ENCODE measurements around the gene EIF4E1B. TPM values are rescaled to one million over a fixed set of nuclear protein-coding genes. Genes with fewer than 3 reads are reported as not detected.

The EIF4E1B gene
- total RNA-seq, 2 experiments from 2014 or later: not detected

DNA sequence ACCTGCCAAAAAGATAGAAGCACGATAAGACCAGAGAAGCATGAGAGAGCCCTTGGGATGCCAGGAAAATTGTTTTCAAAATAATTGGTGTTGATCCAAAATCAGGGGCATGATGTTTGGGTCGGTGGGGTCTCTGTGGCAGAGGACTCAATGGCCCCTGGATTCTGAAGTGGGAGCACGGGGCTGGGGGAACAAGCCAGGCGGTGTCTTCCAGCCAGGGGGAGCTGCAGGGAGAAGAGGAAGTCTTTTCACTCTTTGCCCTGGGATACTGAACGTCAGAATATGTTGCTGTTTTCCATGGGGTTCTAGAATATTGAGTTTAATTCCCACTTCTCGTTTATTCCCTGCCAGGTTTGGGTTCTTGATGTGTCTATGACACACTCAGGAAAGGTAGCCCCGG is 37.2 kb downstream of the EIF4E1B start:
- CTCF ChIA-PET: interaction anchor here (2.9 kb wide), 1 partner anchor 9 kb away, joined by 17 read pairs; no protein-coding TSS in a partner anchor
- no peak for ATAC-seq
- no peak overlapping the region for H3K27ac Mint-ChIP-seq

DNA sequence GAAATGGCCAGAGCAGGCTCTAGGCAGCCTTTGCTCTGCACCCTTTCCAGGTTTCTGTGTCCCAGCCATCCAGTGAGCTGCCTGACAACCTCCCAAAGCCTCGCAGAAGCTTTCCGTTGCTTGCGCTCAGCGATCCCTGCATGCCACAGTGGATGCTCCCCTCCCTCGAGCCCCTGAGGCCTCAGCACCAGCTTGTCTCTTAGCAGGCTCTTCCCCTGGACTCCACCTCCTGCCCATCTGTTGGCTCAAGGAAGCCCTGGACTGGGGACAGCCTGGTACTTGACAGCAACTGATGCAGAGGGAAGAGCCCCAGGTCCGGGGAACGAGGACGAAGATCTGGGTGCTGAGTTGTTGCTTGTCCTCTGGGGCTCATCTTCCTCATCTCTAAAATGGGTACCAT is 40.0 kb downstream of the EIF4E1B start:
- DNase-seq: no peak
- H3K9me3 Mint-ChIP-seq (ENCODE audit: low read depth): no peaks in the 10 kb centered on the region
- H3K27ac Mint-ChIP-seq: no peak overlapping the region
- intact Hi-C loops (cut with DNase I, micrococcal nuclease): no loop called here
- no peaks in the 10 kb centered on the region for H3K4me1 Mint-ChIP-seq
- peaks cover 11% of the 10 kb centered on the region for H3K27me3 Mint-ChIP-seq
- no peak overlapping the region for H3K4me3 Mint-ChIP-seq
- ChIA-PET POLR2A (no interaction called here), CTCF (interaction anchor here (2.6 to 2.9 kb wide), 2 partner anchors 10 to 12 kb away, joined by 17 read pairs; no protein-coding TSS in a partner anchor)
- ATAC-seq: no peak
- H3K36me3 Mint-ChIP-seq (ENCODE audit: low read depth): no peaks in the 10 kb centered on the region

More for the DNA sequence above, 37.2 kb downstream of the EIF4E1B start:
- intact Hi-C loops (cut with DNase I, micrococcal nuclease): loop anchor here in 1 of 2 experiments (2.0 kb wide), 1 partner anchor 71 kb away; no protein-coding TSS in a partner anchor
- Mint-ChIP-seq H3K27me3 (peaks cover 15% of the 10 kb centered on the region), H3K36me3 (ENCODE audit: low read depth) (no peaks in the 10 kb centered on the region), H3K9me3 (ENCODE audit: low read depth) (no peaks in the 10 kb centered on the region), H3K4me1 (no peaks in the 10 kb centered on the region), H3K4me3 (no peak overlapping the region)
- DNase-seq: no peak
- POLR2A ChIA-PET: interaction anchor here (0.7 kb wide), 1 partner anchor 56 kb away, joined by 4 read pairs; no protein-coding TSS in a partner anchor

DNA sequence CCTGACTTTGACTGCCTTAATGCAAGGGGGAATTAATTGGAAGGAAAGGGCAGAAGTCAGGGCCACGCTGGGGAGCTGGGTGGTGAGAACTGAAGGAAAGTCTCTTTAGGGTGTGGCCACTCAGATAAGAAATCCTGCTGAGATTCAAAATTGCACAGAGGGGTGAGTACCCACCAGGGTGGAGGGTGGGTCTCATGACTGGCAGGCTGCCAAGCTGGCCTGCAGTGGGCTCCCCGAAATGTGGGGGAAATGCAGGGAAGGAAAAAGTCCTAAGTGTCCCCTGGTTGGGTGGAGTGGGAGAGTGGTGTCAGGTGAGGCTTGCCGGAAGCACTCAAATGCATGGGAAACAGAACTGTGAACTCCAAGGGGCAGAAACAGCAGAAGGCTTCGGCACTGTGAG is 40.9 kb downstream of the EIF4E1B start:
- no peak for DNase-seq
- Mint-ChIP-seq H3K9me3 (ENCODE audit: low read depth) (no peaks in the 10 kb centered on the region), H3K4me3 (no peak overlapping the region), H3K36me3 (ENCODE audit: low read depth) (no peaks in the 10 kb centered on the region), H3K27ac (no peak overlapping the region), H3K4me1 (no peaks in the 10 kb centered on the region), H3K27me3 (peaks cover 11% of the 10 kb centered on the region)
- no peak for ATAC-seq
- ChIA-PET CTCF (interaction anchor here (0.6 to 2.6 kb wide), 2 partner anchors 11 to 41 kb away, joined by 3 to 17 read pairs; partner anchors contain the start of genes EIF4E1B and SNCB), POLR2A (no interaction called here)
- intact Hi-C loops (cut with DNase I, micrococcal nuclease): no loop called here

DNA sequence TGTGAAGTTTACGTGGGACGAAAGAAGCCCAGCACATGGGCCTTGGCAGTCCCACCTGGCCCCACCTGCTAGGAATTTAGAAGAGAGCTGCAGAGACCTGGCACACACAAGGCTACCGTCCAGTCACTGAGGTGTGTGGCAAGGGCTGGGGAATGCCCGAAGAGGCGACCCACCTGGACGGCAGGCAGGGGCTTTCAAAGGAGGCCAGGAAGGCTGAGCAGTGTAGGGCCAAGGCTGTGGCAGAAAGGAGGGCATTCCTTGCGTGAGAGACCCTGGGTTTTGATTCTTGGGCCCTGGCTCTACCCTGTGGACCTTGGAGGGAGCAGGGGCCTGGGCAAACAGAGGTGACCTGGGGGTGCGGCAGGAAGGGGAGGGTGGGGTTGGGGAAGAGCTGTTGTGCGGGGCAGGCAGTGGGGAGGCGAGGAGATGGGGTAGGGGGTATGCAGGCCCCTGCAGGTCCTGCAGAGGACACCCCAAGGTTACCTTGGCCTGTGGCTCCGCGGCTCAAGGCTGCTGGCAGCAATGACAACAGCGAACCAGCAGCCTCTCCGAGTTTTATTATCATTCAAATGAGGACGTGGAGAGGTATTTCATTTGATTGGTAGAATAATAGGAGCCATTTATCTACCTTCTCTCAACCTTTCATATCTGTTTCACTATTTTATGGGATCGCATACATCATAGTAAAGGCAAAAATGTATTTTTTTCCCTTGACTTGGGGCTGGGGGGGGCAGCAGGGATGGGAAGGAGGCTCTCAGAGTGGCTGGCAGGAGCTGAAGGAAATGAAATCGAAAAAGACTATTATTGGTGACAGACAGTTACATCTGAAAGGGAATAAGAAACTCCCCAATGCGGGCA is 41.6 kb downstream of the EIF4E1B start:
- H3K27me3 Mint-ChIP-seq: peaks cover 8% of the 10 kb centered on the region
- H3K9me3 Mint-ChIP-seq (ENCODE audit: low read depth): no peaks in the 10 kb centered on the region
- H3K36me3 Mint-ChIP-seq (ENCODE audit: low read depth): no peaks in the 10 kb centered on the region
- H3K27ac Mint-ChIP-seq: no peak overlapping the region
- intact Hi-C loops (cut with DNase I, micrococcal nuclease): no loop called here
- POLR2A ChIA-PET: no interaction called here
- no peak for DNase-seq
- CTCF ChIA-PET: interaction anchor here (0.6 to 2.6 kb wide), 3 partner anchors 12 to 153 kb away, joined by 3 to 17 read pairs (median 10); no protein-coding TSS in a partner anchor
- H3K4me1 Mint-ChIP-seq: no peaks in the 10 kb centered on the region
- H3K4me3 Mint-ChIP-seq: no peak overlapping the region
- no peak for ATAC-seq

DNA sequence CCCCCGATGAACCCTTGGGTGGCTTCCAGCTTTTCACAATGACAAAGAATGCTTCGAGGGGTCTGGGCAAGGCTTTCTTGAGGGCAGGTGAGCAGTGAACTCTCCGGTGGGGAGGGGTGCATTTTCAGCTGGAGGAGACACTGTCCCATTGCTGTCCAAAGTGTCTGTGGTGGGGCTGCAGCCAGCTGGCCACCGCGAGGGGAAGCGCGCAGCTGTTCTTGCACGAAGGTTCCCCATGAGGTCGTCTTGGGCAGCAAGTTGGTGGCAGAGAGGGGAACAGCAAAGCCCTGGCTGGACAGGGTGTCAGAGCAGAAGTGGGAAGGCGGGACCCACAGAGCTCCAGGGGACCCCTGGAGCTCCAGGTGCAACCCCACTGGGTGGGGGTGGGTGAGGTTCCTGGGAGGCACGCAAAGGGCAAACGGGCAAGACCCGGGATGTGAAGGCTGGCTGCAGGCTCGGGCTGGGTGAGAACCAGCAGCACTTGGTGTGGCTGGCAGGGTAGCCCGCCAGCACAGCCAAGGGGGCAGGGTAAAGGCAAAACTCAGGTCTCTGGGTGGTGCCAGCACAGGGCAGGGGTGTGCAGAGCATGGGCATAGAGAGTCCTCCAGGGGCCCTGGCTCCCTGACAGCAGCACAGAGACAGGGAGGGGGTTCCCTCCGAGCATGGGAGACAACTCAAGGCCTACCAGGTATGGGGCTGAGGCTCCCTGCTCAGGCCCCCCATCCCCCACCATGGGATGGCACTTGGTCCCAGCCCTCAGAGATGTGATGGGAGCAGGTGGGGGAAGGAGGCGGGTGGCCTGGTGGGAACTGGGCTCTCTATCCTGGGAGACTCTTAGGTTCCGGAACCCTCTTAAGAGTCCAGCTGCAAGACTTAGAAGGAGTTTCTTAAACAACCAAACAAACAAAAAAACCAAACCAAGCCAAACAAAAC is 43.4 kb downstream of the EIF4E1B start:
- intact Hi-C loops (cut with DNase I, micrococcal nuclease): no loop called here
- ChIA-PET CTCF (interaction anchor here (0.6 to 1.8 kb wide), 4 partner anchors 13 to 54 kb away, joined by 3 to 10 read pairs (median 4); no protein-coding TSS in a partner anchor), POLR2A (no interaction called here)
- no peak overlapping the region for H3K4me3 Mint-ChIP-seq
- no peaks in the 10 kb centered on the region for H3K36me3 Mint-ChIP-seq (ENCODE audit: low read depth)
- no peaks in the 10 kb centered on the region for H3K4me1 Mint-ChIP-seq
- no peaks in the 10 kb centered on the region for H3K9me3 Mint-ChIP-seq (ENCODE audit: low read depth)
- DNase-seq (no peak), ATAC-seq (no peak)
- H3K27ac Mint-ChIP-seq: no peak overlapping the region
- H3K27me3 Mint-ChIP-seq: peaks cover 14% of the 10 kb centered on the region

DNA sequence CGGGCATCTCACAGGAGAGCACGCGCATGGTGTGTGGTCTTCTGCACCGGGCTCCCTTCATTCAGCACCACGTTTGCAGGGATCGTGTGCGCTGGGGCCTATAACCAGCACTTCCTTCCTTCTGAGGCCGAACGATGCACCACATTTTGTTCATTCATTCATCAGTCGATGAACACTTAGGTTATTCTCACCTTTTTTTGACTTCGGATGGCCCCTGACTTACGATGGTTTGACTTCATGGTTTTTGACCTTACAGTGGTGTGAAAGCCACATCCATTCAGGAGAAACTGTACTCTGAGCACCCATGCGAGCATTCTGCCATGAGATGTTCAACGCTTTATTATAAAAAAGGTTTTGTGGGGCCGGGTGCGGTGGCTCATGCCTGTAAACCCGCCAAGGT is 44.3 kb downstream of the EIF4E1B start:
- Mint-ChIP-seq H3K4me1 (no peaks in the 10 kb centered on the region), H3K36me3 (ENCODE audit: low read depth) (no peaks in the 10 kb centered on the region), H3K27ac (no peak overlapping the region), H3K27me3 (peaks cover 19% of the 10 kb centered on the region), H3K9me3 (ENCODE audit: low read depth) (no peaks in the 10 kb centered on the region), H3K4me3 (no peak overlapping the region)
- ChIA-PET POLR2A (no interaction called here), CTCF (interaction anchor here (1.0 kb wide), 1 partner anchor 14 kb away, joined by 3 read pairs; no protein-coding TSS in a partner anchor)
- no peak for DNase-seq
- ATAC-seq: no peak
- intact Hi-C loops (cut with DNase I, micrococcal nuclease): no loop called here

DNA sequence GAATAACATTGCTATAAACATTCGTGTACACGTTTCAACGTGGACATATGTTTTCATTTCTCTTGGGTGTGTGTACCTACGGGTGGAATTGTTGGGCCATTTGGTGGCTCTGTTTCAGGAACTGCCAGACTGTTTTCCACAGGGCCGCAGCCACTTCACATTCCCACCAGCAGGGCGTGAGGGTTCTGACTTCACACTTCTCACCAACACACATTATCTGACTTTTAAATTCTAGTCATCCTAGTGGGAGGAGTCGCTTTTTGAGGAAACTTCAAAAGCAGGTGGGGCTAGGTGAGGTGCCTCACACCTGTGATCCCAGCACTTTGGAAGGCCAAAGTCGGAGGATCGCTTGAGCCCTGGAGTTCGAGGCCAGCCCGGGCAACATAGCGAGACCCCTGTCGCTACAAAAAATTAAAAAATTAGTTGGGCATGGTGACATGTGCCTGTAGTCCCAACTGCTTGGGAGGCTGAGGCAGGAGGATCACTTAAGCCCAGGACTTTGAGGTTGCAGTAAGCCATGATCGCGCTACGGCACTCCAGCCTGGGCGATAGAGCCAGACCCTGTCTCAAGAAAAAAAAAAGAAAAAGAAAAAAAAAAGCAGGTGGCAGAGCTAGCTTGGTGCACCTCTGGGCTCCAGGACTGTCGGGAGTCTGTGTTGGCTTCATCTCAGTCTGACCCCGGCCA is 45.3 kb downstream of the EIF4E1B start:
- ChIA-PET POLR2A (no interaction called here), CTCF (interaction anchor here (1.5 kb wide), 1 partner anchor 15 kb away, joined by 7 read pairs; no protein-coding TSS in a partner anchor)
- Mint-ChIP-seq H3K36me3 (ENCODE audit: low read depth) (no peaks in the 10 kb centered on the region), H3K4me3 (no peak overlapping the region), H3K9me3 (ENCODE audit: low read depth) (no peaks in the 10 kb centered on the region), H3K27me3 (peaks cover 23% of the 10 kb centered on the region), H3K4me1 (no peaks in the 10 kb centered on the region), H3K27ac (no peak overlapping the region)
- no peak for ATAC-seq
- intact Hi-C loops (cut with DNase I, micrococcal nuclease): no loop called here
- no peak for DNase-seq

DNA sequence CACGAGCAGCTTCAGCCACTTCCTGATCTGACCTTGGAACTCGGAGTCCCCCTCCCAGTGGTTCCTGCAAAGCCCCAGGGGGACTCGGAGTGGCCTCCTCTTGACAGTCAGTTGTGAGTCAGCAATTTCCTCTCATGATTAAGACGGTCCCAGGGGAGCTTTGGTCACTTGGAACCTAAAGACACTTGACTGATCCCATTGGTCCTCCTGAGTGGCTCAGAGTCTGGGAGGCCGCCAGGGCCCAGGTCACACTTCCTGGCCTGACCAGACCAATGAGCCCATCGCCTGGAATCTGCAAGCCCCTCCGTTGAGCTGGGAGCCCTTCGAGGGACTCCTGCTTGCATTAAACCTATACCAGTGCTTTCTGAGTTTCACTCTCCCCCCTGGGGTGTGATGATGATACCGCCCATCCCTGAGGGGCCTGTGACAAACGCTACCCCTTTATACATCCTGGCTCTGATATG is 45.9 kb downstream of the EIF4E1B start:
- POLR2A ChIA-PET: no interaction called here
- DNase-seq: no peak
- H3K4me1 Mint-ChIP-seq: no peaks in the 10 kb centered on the region
- no peak for ATAC-seq
- H3K36me3 Mint-ChIP-seq (ENCODE audit: low read depth): no peaks in the 10 kb centered on the region
- peaks cover 24% of the 10 kb centered on the region for H3K27me3 Mint-ChIP-seq
- intact Hi-C loops (cut with DNase I, micrococcal nuclease): no loop called here
- CTCF ChIA-PET: interaction anchor here (1.5 kb wide), 1 partner anchor 16 kb away, joined by 7 read pairs; no protein-coding TSS in a partner anchor
- H3K27ac Mint-ChIP-seq: no peak overlapping the region
- no peaks in the 10 kb centered on the region for H3K9me3 Mint-ChIP-seq (ENCODE audit: low read depth)
- H3K4me3 Mint-ChIP-seq: no peak overlapping the region

DNA sequence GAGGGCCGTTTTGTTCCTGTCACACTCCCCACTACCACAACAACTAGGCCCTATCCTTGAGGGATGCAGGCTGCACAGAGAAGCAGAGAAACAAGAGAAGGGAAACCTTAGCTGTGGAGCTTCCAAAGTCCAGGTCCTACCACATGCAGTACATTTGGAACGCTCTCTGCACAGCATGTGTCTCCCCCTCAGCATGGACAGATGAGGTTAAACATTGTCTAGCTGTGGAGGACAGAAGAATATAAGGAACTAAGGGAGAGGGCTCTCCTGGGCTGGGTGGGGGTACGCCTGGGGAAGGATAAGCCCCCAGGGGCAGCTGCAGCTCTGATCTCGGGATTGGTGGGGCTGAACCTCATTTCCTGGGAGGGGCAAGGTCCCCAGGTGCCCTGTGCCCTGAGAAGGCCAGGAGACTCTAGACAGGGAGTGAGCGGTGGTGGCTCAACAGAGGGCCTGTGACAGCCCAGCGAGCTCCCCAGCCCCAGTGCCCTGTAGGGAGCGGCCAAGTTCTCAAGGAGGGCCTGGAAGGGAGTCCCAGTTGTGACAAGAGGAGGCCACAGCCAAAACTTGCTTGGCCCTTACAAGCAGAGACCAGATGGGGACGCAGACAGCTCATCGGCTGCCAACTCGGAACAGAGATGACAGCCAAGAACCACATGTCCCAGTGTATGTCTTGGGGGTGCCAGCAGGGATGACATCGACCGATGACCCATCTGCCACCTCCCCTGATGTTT is 46.9 kb downstream of the EIF4E1B start:
- Mint-ChIP-seq H3K27me3 (peaks cover 33% of the 10 kb centered on the region), H3K27ac (no peak overlapping the region), H3K4me1 (no peaks in the 10 kb centered on the region), H3K9me3 (ENCODE audit: low read depth) (no peaks in the 10 kb centered on the region), H3K4me3 (no peak overlapping the region), H3K36me3 (ENCODE audit: low read depth) (no peaks in the 10 kb centered on the region)
- ChIA-PET POLR2A (no interaction called here), CTCF (interaction anchor here (0.6 to 1.5 kb wide), 2 partner anchors 17 to 68 kb away, joined by 3 to 7 read pairs; no protein-coding TSS in a partner anchor)
- no peak for DNase-seq
- intact Hi-C loops (cut with DNase I, micrococcal nuclease): no loop called here
- no peak for ATAC-seq

DNA sequence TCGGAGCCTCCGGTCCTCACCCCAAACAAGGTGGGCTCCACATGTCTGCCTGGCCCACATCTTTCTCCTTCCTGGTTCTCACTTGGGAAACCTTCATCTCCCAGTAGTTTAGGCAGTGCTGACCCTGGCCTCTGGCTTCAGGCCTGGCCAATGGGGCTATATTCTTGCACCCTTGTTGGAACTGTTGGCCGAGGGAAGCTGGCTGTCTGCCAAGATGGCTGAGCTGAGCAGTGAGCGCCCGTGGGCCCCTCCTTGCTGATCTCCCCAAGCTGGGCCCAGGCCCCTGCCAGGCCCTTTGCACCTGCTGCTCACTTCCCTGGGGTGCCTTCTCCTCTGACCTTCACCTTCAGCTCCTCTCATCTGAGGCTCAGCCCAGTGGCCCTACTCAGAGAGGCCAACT is 48.1 kb downstream of the EIF4E1B start:
- H3K27ac Mint-ChIP-seq: no peak overlapping the region
- H3K4me3 Mint-ChIP-seq: no peak overlapping the region
- ChIA-PET CTCF (interaction anchor here (3.0 kb wide), 1 partner anchor 18 kb away, joined by 10 read pairs; no protein-coding TSS in a partner anchor), POLR2A (no interaction called here)
- no peaks in the 10 kb centered on the region for H3K4me1 Mint-ChIP-seq
- H3K36me3 Mint-ChIP-seq (ENCODE audit: low read depth): no peaks in the 10 kb centered on the region
- peaks cover 36% of the 10 kb centered on the region for H3K27me3 Mint-ChIP-seq
- DNase-seq: no peak
- H3K9me3 Mint-ChIP-seq (ENCODE audit: low read depth): no peaks in the 10 kb centered on the region
- no peak for ATAC-seq
- intact Hi-C loops (cut with DNase I, micrococcal nuclease): no loop called here
